Endothelial cell of umbilical vein (primary cell): ENCODE data around the gene BCL11A. TPM values are rescaled to one million over a fixed set of nuclear protein-coding genes. Genes with fewer than 3 reads are reported as not detected.

Experiments
- BruUV-seq: library from RNA; stranded (reverse); fragments of 400-500 nt; replicated peaks from 2 replicates; lab custom pipeline; 2021; lab: Mats Ljungman, UMichigan
- CTCF ChIA-PET: fragments of 300-600, 350-600 bp; sonication (Branson Sonifier 250); formaldehyde crosslinking; loops from one replicate; lab custom pipeline; 2021; ENCODE audit warnings: antibody characterized with exemption, inconsistent platforms; lab: Charles Lee
- POLR2A ChIA-PET: fragments of 300-600, 350-600 bp; sonication (Branson Sonifier 250); formaldehyde crosslinking; loops from one replicate; lab custom pipeline; 2021; ENCODE audit warnings: antibody characterized with exemption, inconsistent platforms; lab: Charles Lee
- DNase-seq: peaks from one replicate; pipeline ENCODE4 v3.0.0-alpha.2; 2011; ENCODE audit warnings: low read depth, low spot score
- FAIRE-seq: peaks from 2 replicates; lab custom pipeline; 2011; peaks lifted over from hg19 to GRCh38; lab: Jason Lieb, UNC
- H2AFZ ChIP-seq: 2 replicates; pipeline ENCODE4 v1.6.0; 2012; ENCODE audit warnings: low read depth, low read length, control low read depth, inconsistent platforms
- H3K27ac ChIP-seq: 2 replicates; pipeline ENCODE4 v1.5.1; 2011; ENCODE audit warnings: low read depth, mild to moderate bottlenecking, control low read depth, low read length, moderate library complexity; ENCODE audit not compliant: insufficient read depth
- H3K27me3 ChIP-seq, 2 experiments: 2 replicates each; pipeline versions ENCODE4 v1.6.0 to v1.6.1; 2011; ENCODE audit warnings: low read length in 2 of 2, mixed read lengths in 1 of 2; ENCODE audit not compliant: control insufficient read depth in 2 of 2, insufficient read depth in 2 of 2
- H3K36me3 ChIP-seq, 2 experiments: 2 replicates in 1 of 2; 3 replicates in 1 of 2; pipeline ENCODE4 v1.5.1; 2011; ENCODE audit warnings: low read length in 2 of 2, mild to moderate bottlenecking in 1 of 2, moderate library complexity in 1 of 2; ENCODE audit not compliant: control insufficient read depth in 2 of 2, insufficient read depth in 2 of 2; ENCODE audit errors: extremely low read depth in 1 of 2
- H3K4me1 ChIP-seq: 3 replicates; pipeline ENCODE4 v1.5.1; 2011; ENCODE audit warnings: mild to moderate bottlenecking, low read length; ENCODE audit not compliant: control insufficient read depth, insufficient read depth; ENCODE audit errors: extremely low read depth
- H3K4me2 ChIP-seq: 2 replicates; pipeline ENCODE4 v1.6.1; 2011; ENCODE audit warnings: low read length, control low read depth, mixed read lengths; ENCODE audit not compliant: insufficient read depth
- H3K4me3 ChIP-seq, 3 experiments: fragments of 200-600 bp in 1 of 3; sonication (generic), shearing (Covaris generic) in 1 of 3; replicated peaks in 1 of 3; 2 replicates each; pipeline ENCODE4 v1.5.1; 2011 to 2016; ENCODE audit warnings: control low read depth in 3 of 3, low read length in 3 of 3, mild to moderate bottlenecking in 2 of 3, inconsistent platforms in 1 of 3, low read depth in 1 of 3, moderate library complexity in 1 of 3; ENCODE audit not compliant: insufficient read depth in 1 of 3
- H3K79me2 ChIP-seq: 2 replicates; pipeline ENCODE4 v1.6.0; 2012; ENCODE audit warnings: low read length, inconsistent platforms; ENCODE audit not compliant: control insufficient read depth, insufficient read depth
- H3K9ac ChIP-seq: replicated peaks from 2 replicates; pipeline ENCODE3; 2011; ENCODE audit warnings: low read length, control low read depth; ENCODE audit not compliant: insufficient read depth; ENCODE audit errors: extremely low read depth
- H3K9me1 ChIP-seq: replicated peaks from 3 replicates; pipeline ENCODE4 v1.6.0; 2011; ENCODE audit warnings: mild to moderate bottlenecking, low read length; ENCODE audit not compliant: control insufficient read depth, insufficient read depth; ENCODE audit errors: extremely low read depth
- H3K9me3 ChIP-seq: replicated peaks from 2 replicates; pipeline ENCODE4 v1.5.1; 2012; ENCODE audit warnings: low read length, inconsistent platforms; ENCODE audit not compliant: control insufficient read depth, insufficient read depth
- H4K20me1 ChIP-seq: replicated peaks from 2 replicates; pipeline ENCODE3; 2011; ENCODE audit warnings: mild to moderate bottlenecking, low read length; ENCODE audit not compliant: control insufficient read depth, insufficient read depth; ENCODE audit errors: extremely low read depth
- EZH2 ChIP-seq: IDR thresholded peaks from 2 replicates; pipeline ENCODE4 v1.6.1; 2012; ENCODE audit warnings: borderline replicate concordance, low read depth, mild to moderate bottlenecking, moderate library complexity, low read length, inconsistent platforms; ENCODE audit not compliant: severe bottlenecking
- FOS ChIP-seq: IDR thresholded peaks from 2 replicates; pipeline ENCODE4 v1.6.1; 2011; ENCODE audit warnings: mild to moderate bottlenecking, low read length, moderate library complexity, borderline replicate concordance; ENCODE audit not compliant: insufficient read depth
- GATA2 ChIP-seq: IDR thresholded peaks from 2 replicates; pipeline ENCODE4 v1.7.0; 2011; ENCODE audit warnings: low read depth, mild to moderate bottlenecking, moderate library complexity, mixed read lengths, low read length; ENCODE audit not compliant: insufficient read length, insufficient read depth
- JUN ChIP-seq: IDR thresholded peaks from 2 replicates; pipeline ENCODE4 v1.6.1; 2011; ENCODE audit warnings: borderline replicate concordance, low read depth; ENCODE audit not compliant: insufficient read length, insufficient read depth
- MYC ChIP-seq: IDR thresholded peaks from one replicate; pipeline ENCODE4 v1.6.1; 2011; ENCODE audit warnings: mild to moderate bottlenecking, low read depth, low read length
- POLR2A ChIP-seq: IDR thresholded peaks from 2 replicates; pipeline ENCODE4 v1.6.1; 2012; ENCODE audit warnings: low read depth, mild to moderate bottlenecking, control low read depth, low read length
- POLR2AphosphoS5 ChIP-seq: IDR thresholded peaks from 2 replicates; pipeline ENCODE4 v1.6.1; 2012; ENCODE audit warnings: low read depth, mild to moderate bottlenecking, control low read depth, low read length, moderate library complexity; ENCODE audit not compliant: insufficient read depth
- dilution Hi-C: fragments of 300-500 bp; cut with MboI; formaldehyde crosslinking; loops from one replicate; pipeline ENCODE4 v1.15.0; 2019; ENCODE audit warnings: low sequenced_read_pairs; ENCODE audit not compliant: extremely low pct_ligation_motif_present
- intact Hi-C: fragments of 100-400 bp; cut with micrococcal nuclease; formaldehyde crosslinking; loops from one replicate; pipeline ENCODE4 v1.10.0; 2022
- polyA plus RNA-seq, 4 experiments: library from polyadenylated mRNA; depleted of rRNA in 3 of 4; stranded (reverse) in 3 of 4; unstranded in 1 of 4; fragments of >200 nt; gene quantifications; 2 replicates each; pipeline versions ENCODE4 v1.2.1 to v1.2.3, GENCODE V29; 2011 to 2012; ENCODE audit warnings: missing spikeins in 1 of 4
- total RNA-seq: library from RNA; stranded (reverse); gene quantifications from 2 replicates; pipeline ENCODE4 v1.2.3, GENCODE V29; 2021
- TF ChIP-seq, protein P1 (sequence below): IDR thresholded peaks from 2 replicates; pipeline ENCODE4 v1.6.1; 2011; ENCODE audit not compliant: insufficient read depth, insufficient read length
- TF ChIP-seq, protein P2 (sequence below), 2 donors: IDR thresholded peaks; 1 replicate in 1 of 2; 2 replicates in 1 of 2; pipeline ENCODE4 v1.5.1; 2011; ENCODE audit warnings: low read length in 2 of 2, mild to moderate bottlenecking in 2 of 2, moderate library complexity in 2 of 2, control low read depth in 1 of 2, inconsistent platforms in 1 of 2, low read depth in 1 of 2; ENCODE audit not compliant: insufficient read depth in 1 of 2; ENCODE audit errors: extremely low read depth in 1 of 2

BCL11A gene
- total and polyA plus RNA-seq, 2 donors (not counting 3 experiments of a cell fraction or from before 2014, with no cell fraction given): 0.12 to 0.88 TPM

DNA sequence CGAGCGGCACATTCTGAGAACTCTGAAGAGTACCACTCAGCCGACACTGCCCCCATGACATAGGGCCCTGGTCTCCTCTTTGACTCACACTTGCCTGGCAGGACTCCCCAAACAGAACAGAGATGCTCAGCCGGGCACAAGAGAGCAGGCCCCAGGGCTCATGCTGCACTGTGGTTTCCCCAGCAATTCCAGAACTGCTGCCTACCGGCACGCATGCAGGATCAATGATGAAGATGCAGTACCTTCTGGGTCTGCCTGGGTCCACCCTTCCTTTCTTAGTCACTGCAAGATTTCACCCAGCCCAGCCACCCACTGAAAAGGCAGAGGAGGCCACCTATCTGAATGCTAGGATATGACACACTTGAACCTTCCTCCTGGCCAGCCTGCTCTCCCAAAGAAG, 49.4 kb downstream of the BCL11A start:
- H3K4me1 ChIP-seq: no peaks in the 10 kb centered on the region
- CTCF ChIA-PET: no interaction called here
- intact Hi-C loops: no loop called here
- no peaks in the 10 kb centered on the region for H3K27me3 ChIP-seq
- dilution Hi-C loops: no loop called here
- no peak for TF ChIP-seq POLR2AphosphoS5
- TF ChIP-seq JUN: no peak
- no peak overlapping the region for H2AFZ ChIP-seq
- H4K20me1 ChIP-seq: no peaks in the 10 kb centered on the region
- no peaks in the 10 kb centered on the region for H3K79me2 ChIP-seq
- H3K36me3 ChIP-seq: no peaks in the 10 kb centered on the region
- no peak overlapping the region for H3K9ac ChIP-seq
- no peak overlapping the region for H3K4me3 ChIP-seq
- POLR2A ChIA-PET: no interaction called here
- H3K4me2 ChIP-seq: no peak overlapping the region
- no TSS peak for BruUV-seq
- no peaks in the 10 kb centered on the region for H3K9me3 ChIP-seq
- DNase-seq: no peak
- no peaks in the 10 kb centered on the region for H3K9me1 ChIP-seq
- FAIRE-seq: no peak
- H3K27ac ChIP-seq: no peak overlapping the region

DNA sequence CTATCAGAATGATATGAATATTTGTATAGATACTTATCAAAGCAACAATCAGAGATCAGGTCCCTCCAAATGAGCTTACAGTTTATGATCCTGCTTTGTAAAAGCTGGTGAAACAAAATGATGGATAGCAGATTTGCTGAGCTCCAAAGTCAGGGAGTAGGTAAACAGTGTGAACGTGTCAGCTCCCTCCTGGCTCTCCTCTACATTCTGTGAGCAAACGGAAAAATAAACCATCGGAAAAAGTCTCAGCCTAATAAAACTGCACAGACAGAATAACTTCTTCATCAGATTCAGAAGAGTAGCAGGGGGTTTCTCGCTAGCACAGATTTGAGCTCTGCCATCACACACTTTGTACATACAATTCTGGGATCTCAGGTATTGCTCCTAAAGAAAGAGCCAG, 51.3 kb downstream of the BCL11A start:
- no TSS peak for BruUV-seq
- intact Hi-C loops (no loop called here), dilution Hi-C loops (no loop called here)
- Histone ChIP-seq H3K27ac (no peak overlapping the region), H3K9me1 (no peaks in the 10 kb centered on the region), H2AFZ (no peak overlapping the region), H4K20me1 (no peaks in the 10 kb centered on the region), H3K4me3 (no peak overlapping the region), H3K4me2 (no peak overlapping the region), H3K27me3 (no peaks in the 10 kb centered on the region), H3K36me3 (no peaks in the 10 kb centered on the region), H3K4me1 (no peaks in the 10 kb centered on the region), H3K79me2 (no peaks in the 10 kb centered on the region), H3K9ac (no peak overlapping the region), H3K9me3 (no peaks in the 10 kb centered on the region)
- ChIA-PET CTCF (no interaction called here), POLR2A (no interaction called here)
- FAIRE-seq: no peak
- DNase-seq: no peak
- TF ChIP-seq, protein P1, sequence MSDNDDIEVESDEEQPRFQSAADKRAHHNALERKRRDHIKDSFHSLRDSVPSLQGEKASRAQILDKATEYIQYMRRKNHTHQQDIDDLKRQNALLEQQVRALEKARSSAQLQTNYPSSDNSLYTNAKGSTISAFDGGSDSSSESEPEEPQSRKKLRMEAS: no peak
- TF ChIP-seq GATA2 (no peak), FOS (no peak), POLR2A (no peak), EZH2 (no peak), JUN (no peak), MYC (no peak), POLR2AphosphoS5 (no peak)
- TF ChIP-seq, protein P2, sequence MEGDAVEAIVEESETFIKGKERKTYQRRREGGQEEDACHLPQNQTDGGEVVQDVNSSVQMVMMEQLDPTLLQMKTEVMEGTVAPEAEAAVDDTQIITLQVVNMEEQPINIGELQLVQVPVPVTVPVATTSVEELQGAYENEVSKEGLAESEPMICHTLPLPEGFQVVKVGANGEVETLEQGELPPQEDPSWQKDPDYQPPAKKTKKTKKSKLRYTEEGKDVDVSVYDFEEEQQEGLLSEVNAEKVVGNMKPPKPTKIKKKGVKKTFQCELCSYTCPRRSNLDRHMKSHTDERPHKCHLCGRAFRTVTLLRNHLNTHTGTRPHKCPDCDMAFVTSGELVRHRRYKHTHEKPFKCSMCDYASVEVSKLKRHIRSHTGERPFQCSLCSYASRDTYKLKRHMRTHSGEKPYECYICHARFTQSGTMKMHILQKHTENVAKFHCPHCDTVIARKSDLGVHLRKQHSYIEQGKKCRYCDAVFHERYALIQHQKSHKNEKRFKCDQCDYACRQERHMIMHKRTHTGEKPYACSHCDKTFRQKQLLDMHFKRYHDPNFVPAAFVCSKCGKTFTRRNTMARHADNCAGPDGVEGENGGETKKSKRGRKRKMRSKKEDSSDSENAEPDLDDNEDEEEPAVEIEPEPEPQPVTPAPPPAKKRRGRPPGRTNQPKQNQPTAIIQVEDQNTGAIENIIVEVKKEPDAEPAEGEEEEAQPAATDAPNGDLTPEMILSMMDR (IDR thresholded peaks at IDR 0.05; ENCODE audit: extremely low read depth in 1 of 2, insufficient read depth in 1 of 2, low read depth in 1 of 2, low read length in 2 of 2): no peak
